ENCODE measurements around the gene FAM107A. TPM values are rescaled to one million over a fixed set of nuclear protein-coding genes. Genes with fewer than 3 reads are reported as not detected.

FAM107A gene
- total RNA-seq, 1 donor from 2014 or later, result not detected

- Mint-ChIP-seq H3K4me1 (ENCODE audit: unreplicated experiment) (peaks cover 21% of the 10 kb centered on the region), H3K27ac (ENCODE audit: unreplicated experiment) (no peak overlapping the region), H3K27me3 (ENCODE audit: unreplicated experiment) (peaks cover 33% of the 10 kb centered on the region)
Observed at GRCh38 chr3:58585005-58585786, 8.0 kb upstream of the FAM107A start.

DNA sequence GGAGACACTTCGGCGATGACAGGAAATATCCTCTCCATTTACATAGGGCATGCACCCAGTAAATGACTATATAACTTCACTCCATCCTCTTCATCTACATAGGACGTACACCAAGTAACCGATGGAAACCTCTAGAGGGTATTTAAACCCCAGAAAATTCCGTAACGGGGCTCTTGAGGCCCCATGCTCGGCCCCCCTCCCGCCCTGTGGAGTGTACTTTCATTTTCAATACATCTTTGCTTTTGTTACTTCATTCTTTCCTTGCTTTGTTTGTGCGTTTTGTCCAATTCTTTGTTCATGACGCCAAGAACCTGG, 7.5 kb upstream of the FAM107A start:
- no peaks in the 10 kb centered on the region for H3K9me3 Mint-ChIP-seq (ENCODE audit: unreplicated experiment)
- no peak for DNase-seq (ENCODE audit: extremely low spot score, unreplicated experiment)
- H3K27me3 Mint-ChIP-seq (ENCODE audit: unreplicated experiment), result peaks cover 32% of the 10 kb centered on the region
- H3K36me3 Mint-ChIP-seq (ENCODE audit: unreplicated experiment), result no peaks in the 10 kb centered on the region
- peaks cover 21% of the 10 kb centered on the region for H3K4me1 Mint-ChIP-seq (ENCODE audit: unreplicated experiment)
- H3K4me3 Mint-ChIP-seq (ENCODE audit: unreplicated experiment), result peak overlapping the region; percentile 72
- no peak for TF ChIP-seq CTCF (IDR thresholded peaks at IDR 0.05)
- H3K27ac Mint-ChIP-seq (ENCODE audit: unreplicated experiment), result no peak overlapping the region

More at GRCh38 chr3:58585005-58585786, 8.0 kb upstream of the FAM107A start:
- TF ChIP-seq CTCF (IDR thresholded peaks at IDR 0.05), result peak; percentile 64
- H3K9me3 Mint-ChIP-seq (ENCODE audit: unreplicated experiment), result no peaks in the 10 kb centered on the region
- H3K4me3 Mint-ChIP-seq (ENCODE audit: unreplicated experiment), result peak overlapping the region; percentile 72
- no peaks in the 10 kb centered on the region for H3K36me3 Mint-ChIP-seq (ENCODE audit: unreplicated experiment)
- DNase-seq (ENCODE audit: extremely low spot score, unreplicated experiment), result peak; percentile 88

- H3K4me1 Mint-ChIP-seq (ENCODE audit: unreplicated experiment), result peaks cover 23% of the 10 kb centered on the region
- H3K4me3 Mint-ChIP-seq (ENCODE audit: unreplicated experiment), result no peak overlapping the region
- no peak overlapping the region for H3K27ac Mint-ChIP-seq (ENCODE audit: unreplicated experiment)
- no peaks in the 10 kb centered on the region for H3K9me3 Mint-ChIP-seq (ENCODE audit: unreplicated experiment)
- no peak for DNase-seq (ENCODE audit: extremely low spot score, unreplicated experiment)
- peaks cover 21% of the 10 kb centered on the region for H3K27me3 Mint-ChIP-seq (ENCODE audit: unreplicated experiment)
- H3K36me3 Mint-ChIP-seq (ENCODE audit: unreplicated experiment), result no peaks in the 10 kb centered on the region
- TF ChIP-seq CTCF (IDR thresholded peaks at IDR 0.05), result no peak
Observed at GRCh38 chr3:58581328-58582091, 4.3 kb upstream of the FAM107A start.

- no peak for TF ChIP-seq CTCF (IDR thresholded peaks at IDR 0.05)
- peaks cover 17% of the 10 kb centered on the region for H3K4me1 Mint-ChIP-seq (ENCODE audit: unreplicated experiment)
- DNase-seq (ENCODE audit: extremely low spot score, unreplicated experiment), result no peak
- H3K27ac Mint-ChIP-seq (ENCODE audit: unreplicated experiment), result no peak overlapping the region
- H3K27me3 Mint-ChIP-seq (ENCODE audit: unreplicated experiment), result peaks cover 15% of the 10 kb centered on the region
- no peak overlapping the region for H3K4me3 Mint-ChIP-seq (ENCODE audit: unreplicated experiment)
- H3K36me3 Mint-ChIP-seq (ENCODE audit: unreplicated experiment), result no peaks in the 10 kb centered on the region
- H3K9me3 Mint-ChIP-seq (ENCODE audit: unreplicated experiment), result no peaks in the 10 kb centered on the region
Observed at GRCh38 chr3:58580826-58581327, 3.7 kb upstream of the FAM107A start.

DNA sequence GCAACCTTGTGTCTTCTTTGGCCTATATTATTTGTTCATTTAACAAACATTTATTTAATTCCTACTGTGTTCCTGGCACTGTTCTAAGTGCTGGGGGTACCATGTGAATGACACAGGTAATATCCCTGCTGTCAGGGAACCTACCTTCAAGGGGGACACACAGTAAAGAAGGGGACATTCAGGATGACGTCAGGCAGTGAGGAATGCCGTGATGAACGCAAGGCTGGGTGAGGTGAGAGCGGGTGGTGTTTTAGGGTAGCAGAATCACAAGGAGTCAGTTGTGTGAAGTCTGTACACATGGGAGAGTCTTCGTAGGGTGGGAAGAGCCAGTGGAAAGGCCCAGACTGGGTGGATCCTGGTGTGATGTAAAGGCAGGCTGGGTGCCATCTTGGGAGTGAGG, 1.7 kb upstream of the FAM107A start:
- peaks cover 3% of the 10 kb centered on the region for H3K4me1 Mint-ChIP-seq (ENCODE audit: unreplicated experiment)
- no peak for TF ChIP-seq CTCF (IDR thresholded peaks at IDR 0.05)
- H3K27ac Mint-ChIP-seq (ENCODE audit: unreplicated experiment), result no peak overlapping the region
- peaks cover 4% of the 10 kb centered on the region for H3K27me3 Mint-ChIP-seq (ENCODE audit: unreplicated experiment)
- H3K9me3 Mint-ChIP-seq (ENCODE audit: unreplicated experiment), result no peaks in the 10 kb centered on the region
- no peak overlapping the region for H3K4me3 Mint-ChIP-seq (ENCODE audit: unreplicated experiment)
- H3K36me3 Mint-ChIP-seq (ENCODE audit: unreplicated experiment), result no peaks in the 10 kb centered on the region
- DNase-seq (ENCODE audit: extremely low spot score, unreplicated experiment), result no peak

Data from osteocyte (in vitro differentiated cells).